Esophagus muscularis mucosa (tissue), 3 donors: ENCODE data around the gene WSCD2.

Source experiments
- CTCF ChIP-seq, 3 experiments: fragments of 200-600 bp in 2 of 3; fragments of 450-650 bp in 1 of 3; sonication (generic) in 2 of 3; IDR thresholded peaks; one replicate each; pipeline ENCODE4 v1.5.1; 2017 to 2019; ENCODE audit warnings: antibody characterized with exemption in 3 of 3, mild to moderate bottlenecking in 2 of 3, moderate library complexity in 1 of 3
- POLR2A ChIP-seq: fragments of 450-650 bp; IDR thresholded peaks from one replicate; pipeline ENCODE4 v1.6.1; 2017; ENCODE audit warnings: antibody characterized with exemption, moderate library complexity, mild to moderate bottlenecking, low read depth

- TF ChIP-seq CTCF (IDR thresholded peaks at IDR 0.05) (no peak), POLR2A (no peak)
These were observed 106.3 kb downstream of the WSCD2 start for GRCh38 chr12:108235197-108235984.
